Measurements from ENCODE around the gene TRPM5. TPM values are rescaled to one million over a fixed set of nuclear protein-coding genes. Genes with fewer than 3 reads are reported as not detected.
A peak's percentile ranks its signal among the peaks of the same experiment; 100 is the strongest.

The TRPM5 gene
- total RNA-seq, 1 donor from 2014 or later, result 0.46 TPM

DNA sequence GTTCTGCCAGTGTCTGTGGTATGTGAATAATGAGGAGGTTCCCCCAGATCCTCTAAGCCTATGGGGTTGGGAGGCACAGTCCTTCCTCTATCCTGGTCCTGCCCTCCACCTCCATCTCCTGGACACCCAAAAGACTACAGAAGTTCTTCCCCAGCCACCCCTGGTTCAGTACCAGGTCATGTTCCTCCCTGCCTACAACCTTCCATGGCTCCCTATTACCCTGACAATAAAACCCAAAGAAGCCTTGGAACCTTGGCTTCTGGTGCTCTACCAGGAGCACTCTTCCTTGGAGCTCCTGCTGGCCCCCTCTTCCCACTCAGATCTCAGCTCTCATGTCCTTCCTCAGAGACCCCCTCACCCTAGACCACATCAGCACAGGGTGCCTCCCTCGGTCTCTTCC lies 12.9 kb downstream of the TRPM5 start:
- Mint-ChIP-seq H3K27ac (no peak overlapping the region), H3K27me3 (peaks cover 6% of the 10 kb centered on the region), H3K4me1 (ENCODE audit: unreplicated experiment) (no peaks in the 10 kb centered on the region), H3K36me3 (no peaks in the 10 kb centered on the region), H3K9me3 (no peaks in the 10 kb centered on the region), H3K4me3 (no peak overlapping the region)
- no peak for DNase-seq (ENCODE audit: extremely low spot score, unreplicated experiment)
- TF ChIP-seq, protein P1, sequence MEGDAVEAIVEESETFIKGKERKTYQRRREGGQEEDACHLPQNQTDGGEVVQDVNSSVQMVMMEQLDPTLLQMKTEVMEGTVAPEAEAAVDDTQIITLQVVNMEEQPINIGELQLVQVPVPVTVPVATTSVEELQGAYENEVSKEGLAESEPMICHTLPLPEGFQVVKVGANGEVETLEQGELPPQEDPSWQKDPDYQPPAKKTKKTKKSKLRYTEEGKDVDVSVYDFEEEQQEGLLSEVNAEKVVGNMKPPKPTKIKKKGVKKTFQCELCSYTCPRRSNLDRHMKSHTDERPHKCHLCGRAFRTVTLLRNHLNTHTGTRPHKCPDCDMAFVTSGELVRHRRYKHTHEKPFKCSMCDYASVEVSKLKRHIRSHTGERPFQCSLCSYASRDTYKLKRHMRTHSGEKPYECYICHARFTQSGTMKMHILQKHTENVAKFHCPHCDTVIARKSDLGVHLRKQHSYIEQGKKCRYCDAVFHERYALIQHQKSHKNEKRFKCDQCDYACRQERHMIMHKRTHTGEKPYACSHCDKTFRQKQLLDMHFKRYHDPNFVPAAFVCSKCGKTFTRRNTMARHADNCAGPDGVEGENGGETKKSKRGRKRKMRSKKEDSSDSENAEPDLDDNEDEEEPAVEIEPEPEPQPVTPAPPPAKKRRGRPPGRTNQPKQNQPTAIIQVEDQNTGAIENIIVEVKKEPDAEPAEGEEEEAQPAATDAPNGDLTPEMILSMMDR (conservative IDR thresholded peaks at IDR 0.05), result no peak

DNA sequence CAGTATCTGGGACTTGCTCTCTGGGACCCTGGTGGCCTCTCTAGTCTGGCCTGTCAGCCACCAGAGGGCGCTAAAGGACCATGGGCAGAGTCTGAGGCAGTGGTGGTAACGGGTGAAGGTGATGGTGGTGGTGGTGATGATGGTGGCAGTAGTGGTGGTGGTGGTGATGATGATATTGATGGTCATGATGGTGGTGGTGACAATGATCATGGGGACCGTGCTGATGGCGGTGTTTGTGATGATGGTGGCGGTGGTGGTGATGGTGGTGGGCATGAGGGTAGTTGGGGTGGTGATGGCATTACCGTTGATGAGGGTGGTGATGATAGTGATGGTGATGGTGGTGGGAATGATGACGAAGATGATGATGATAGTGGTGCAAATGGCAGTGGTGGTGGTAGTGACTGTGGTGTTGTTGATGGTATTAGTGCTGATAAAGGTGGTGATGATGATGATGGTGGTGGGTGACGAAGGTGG lies 16.0 kb downstream of the TRPM5 start:
- no peak overlapping the region for H3K4me3 Mint-ChIP-seq
- no peaks in the 10 kb centered on the region for H3K9me3 Mint-ChIP-seq
- no peaks in the 10 kb centered on the region for H3K36me3 Mint-ChIP-seq
- TF ChIP-seq, protein P1 (conservative IDR thresholded peaks at IDR 0.05), result peak; percentile 79
- no peak overlapping the region for H3K27ac Mint-ChIP-seq
- no peaks in the 10 kb centered on the region for H3K4me1 Mint-ChIP-seq (ENCODE audit: unreplicated experiment)
- DNase-seq (ENCODE audit: extremely low spot score, unreplicated experiment), result no peak
- H3K27me3 Mint-ChIP-seq, result peaks cover 6% of the 10 kb centered on the region

DNA sequence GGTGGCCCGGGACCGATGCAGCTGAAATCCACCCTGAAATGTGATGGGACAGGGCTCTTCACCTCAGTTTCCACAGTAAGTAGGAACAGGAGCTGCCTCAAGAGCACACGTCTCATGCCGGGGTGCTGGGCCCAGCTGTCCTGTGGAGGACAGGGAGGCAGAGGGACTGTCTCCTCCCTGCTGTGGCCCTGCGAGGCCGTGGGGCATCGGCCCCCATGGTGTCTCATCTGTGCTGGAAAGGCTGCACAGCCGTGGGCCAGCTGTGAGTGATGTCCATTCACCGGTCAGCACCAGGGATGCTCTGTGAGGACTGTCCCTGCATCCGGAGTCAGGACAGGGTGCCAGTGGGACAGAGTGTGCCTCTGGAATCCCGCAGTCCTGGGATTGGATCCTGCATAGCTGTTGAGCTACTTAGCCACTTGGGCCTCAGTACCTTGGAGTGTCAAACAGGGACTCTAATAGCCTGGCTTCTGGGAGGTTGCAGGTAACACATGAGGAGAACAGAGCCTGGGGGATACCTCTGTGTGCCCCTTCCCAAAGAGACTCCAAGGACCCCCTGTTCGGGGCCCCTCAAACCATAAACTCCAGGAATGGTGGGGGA lies 16.5 kb downstream of the TRPM5 start:
- Mint-ChIP-seq H3K27me3 (peaks cover 6% of the 10 kb centered on the region), H3K9me3 (no peaks in the 10 kb centered on the region), H3K4me3 (no peak overlapping the region), H3K27ac (no peak overlapping the region), H3K36me3 (no peaks in the 10 kb centered on the region), H3K4me1 (ENCODE audit: unreplicated experiment) (no peaks in the 10 kb centered on the region)
- DNase-seq (ENCODE audit: extremely low spot score, unreplicated experiment), result no peak
- TF ChIP-seq, protein P1 (conservative IDR thresholded peaks at IDR 0.05), result no peak

DNA sequence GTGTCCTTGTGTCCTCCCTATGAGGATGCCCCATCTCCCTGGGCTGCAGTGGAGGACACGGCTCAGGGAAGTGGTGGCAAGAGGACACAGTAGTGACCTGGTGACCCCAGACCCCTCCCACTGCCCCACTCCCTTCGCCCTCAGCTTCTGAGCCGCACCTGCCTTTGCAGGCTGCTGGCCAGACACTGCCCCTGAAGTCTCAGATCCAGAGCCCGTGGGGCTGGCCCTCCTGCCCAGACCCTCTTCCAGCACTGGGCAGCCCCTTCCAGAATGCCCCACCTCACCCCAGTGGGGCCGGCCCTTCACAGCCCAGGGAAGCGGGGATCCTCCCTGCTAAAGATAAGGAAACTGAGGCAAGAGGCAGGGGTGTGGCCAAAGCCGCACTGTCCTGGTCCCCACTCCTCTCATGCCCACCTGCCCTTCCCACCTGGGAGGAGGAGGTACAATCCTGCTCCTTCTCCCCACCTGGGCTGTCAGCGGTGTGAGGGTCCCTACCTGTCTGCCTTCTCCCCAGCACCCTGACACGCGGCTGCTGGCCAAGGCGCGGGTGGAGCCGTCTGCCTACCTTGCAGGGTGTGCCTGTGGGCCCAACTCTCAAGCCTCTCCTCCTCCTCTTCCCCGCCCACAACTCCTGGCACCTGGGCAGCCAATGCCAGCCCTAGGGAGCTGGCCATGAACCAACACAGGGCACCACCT lies 17.3 kb downstream of the TRPM5 start:
- Mint-ChIP-seq H3K36me3 (no peaks in the 10 kb centered on the region), H3K4me1 (ENCODE audit: unreplicated experiment) (no peaks in the 10 kb centered on the region), H3K27ac (no peak overlapping the region), H3K4me3 (no peak overlapping the region), H3K27me3 (peaks cover 6% of the 10 kb centered on the region), H3K9me3 (no peaks in the 10 kb centered on the region)
- TF ChIP-seq, protein P1 (conservative IDR thresholded peaks at IDR 0.05), result no peak
- DNase-seq (ENCODE audit: extremely low spot score, unreplicated experiment), result no peak

DNA sequence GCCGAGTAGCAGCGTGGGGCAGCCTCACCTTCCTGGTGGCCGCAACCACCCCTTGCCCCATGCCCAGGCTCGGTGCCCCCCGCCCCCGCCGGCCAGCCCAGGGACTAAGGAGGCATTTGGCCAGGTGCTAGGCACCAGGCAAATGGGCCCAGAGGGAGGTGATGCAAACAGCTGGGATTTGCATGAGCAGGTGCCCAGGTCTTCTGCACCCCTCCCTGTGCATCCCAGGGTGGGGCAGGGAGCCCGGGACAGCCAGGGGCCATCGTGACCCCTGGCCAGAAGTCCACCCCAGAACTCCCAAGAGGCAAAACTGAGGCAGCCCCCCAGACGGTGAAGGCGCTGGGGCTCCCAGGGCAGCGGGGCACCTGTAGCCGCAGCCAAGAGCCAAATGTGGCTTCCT lies 18.1 kb downstream of the TRPM5 start:
- no peaks in the 10 kb centered on the region for H3K27me3 Mint-ChIP-seq
- TF ChIP-seq, protein P1 (conservative IDR thresholded peaks at IDR 0.05), result no peak
- no peak overlapping the region for H3K27ac Mint-ChIP-seq
- no peaks in the 10 kb centered on the region for H3K4me1 Mint-ChIP-seq (ENCODE audit: unreplicated experiment)
- H3K9me3 Mint-ChIP-seq, result no peaks in the 10 kb centered on the region
- H3K36me3 Mint-ChIP-seq, result no peaks in the 10 kb centered on the region
- H3K4me3 Mint-ChIP-seq, result no peak overlapping the region
- no peak for DNase-seq (ENCODE audit: extremely low spot score, unreplicated experiment)

All from type B pancreatic cell (in vitro differentiated cells).